Activated B cell treated with CpG ODN at 0.5 μM for 24 hours (primary cell): Measurements from ENCODE around the gene AIP. TPM values are rescaled to one million over a fixed set of nuclear protein-coding genes. Genes with fewer than 3 reads are reported as not detected.

ENCODE experiments used
- ATAC-seq: fragments of 200-7000 bp; cut with Tn5 transposase; one replicate; pipeline ENCODE4 v1.10.0; 2021; ENCODE audit warnings: low read depth, mild to moderate bottlenecking, moderate library complexity
- CTCF ChIA-PET: fragments of 350-600 bp; sonication (Branson Sonifier 250); formaldehyde crosslinking; loops from one replicate; lab custom pipeline; 2021; ENCODE audit warnings: antibody characterized with exemption; lab: Charles Lee
- POLR2A ChIA-PET: fragments of 350-600 bp; sonication (Branson Sonifier 250); formaldehyde crosslinking; loops from one replicate; lab custom pipeline; 2021; ENCODE audit warnings: antibody characterized with exemption; lab: Charles Lee
- DNase-seq: peaks from one replicate; pipeline ENCODE4 v3.0.0; 2022
- H3K27ac Mint-ChIP-seq: one replicate; pipeline ENCODE4 v1.8.0; 2020; ENCODE audit warnings: mixed read lengths
- H3K27me3 Mint-ChIP-seq: one replicate; pipeline ENCODE4 v1.8.0; 2021; ENCODE audit warnings: mixed read lengths
- H3K36me3 Mint-ChIP-seq: one replicate; pipeline ENCODE4 v1.8.0; 2021; ENCODE audit warnings: low read depth, mixed read lengths
- H3K4me1 Mint-ChIP-seq: one replicate; pipeline ENCODE4 v1.8.0; 2021; ENCODE audit warnings: mixed read lengths
- H3K4me3 Mint-ChIP-seq: one replicate; pipeline ENCODE4 v1.8.0; 2020; ENCODE audit warnings: mild to moderate bottlenecking, mixed read lengths
- H3K9me3 Mint-ChIP-seq: one replicate; pipeline ENCODE4 v1.8.0; 2020; ENCODE audit warnings: mixed read lengths
- intact Hi-C: fragments of 100-400 bp; cut with micrococcal nuclease; formaldehyde crosslinking; loops from one replicate; pipeline ENCODE4 v1.15.1; 2024
- total RNA-seq: library from RNA; stranded (reverse); gene quantifications from 2 replicates; pipeline ENCODE4 v1.2.3, GENCODE V29; 2022
- TF ChIP-seq, protein P1 (sequence below): fragments of 200-600 bp; IDR thresholded peaks from one replicate; pipeline ENCODE4 v1.8.0; 2022; ENCODE audit warnings: antibody characterized with exemption, mild to moderate bottlenecking

Gene AIP
- total RNA-seq, 1 donor from 2014 or later = 108 TPM

GRCh38 chr11:67449116-67449844 lies 33.5 kb upstream of the AIP start:
- H3K9me3 Mint-ChIP-seq = no peaks in the 10 kb centered on the region
- ChIA-PET POLR2A (interaction anchor here (0.6 to 33.4 kb wide), 7 partner anchors 10 to 56 kb away, joined by 3 to 1417 read pairs (median 4); partner anchors contain the start of genes CABP4, CORO1B, GPR152 and PTPRCAP), CTCF (interaction anchor here (1.4 kb wide), 1 partner anchor 47 kb away, joined by 6 read pairs; the partner anchor contains the start of gene PPP1CA)
- no peaks in the 10 kb centered on the region for H3K27me3 Mint-ChIP-seq
- peak overlapping the region; percentile 42 for H3K27ac Mint-ChIP-seq
- intact Hi-C loops = no loop called here
- H3K4me1 Mint-ChIP-seq = peaks cover 71% of the 10 kb centered on the region
- H3K36me3 Mint-ChIP-seq = no peaks in the 10 kb centered on the region
- H3K4me3 Mint-ChIP-seq = no peak overlapping the region
- no peak for DNase-seq
- no peak for ATAC-seq
- TF ChIP-seq, protein P1, sequence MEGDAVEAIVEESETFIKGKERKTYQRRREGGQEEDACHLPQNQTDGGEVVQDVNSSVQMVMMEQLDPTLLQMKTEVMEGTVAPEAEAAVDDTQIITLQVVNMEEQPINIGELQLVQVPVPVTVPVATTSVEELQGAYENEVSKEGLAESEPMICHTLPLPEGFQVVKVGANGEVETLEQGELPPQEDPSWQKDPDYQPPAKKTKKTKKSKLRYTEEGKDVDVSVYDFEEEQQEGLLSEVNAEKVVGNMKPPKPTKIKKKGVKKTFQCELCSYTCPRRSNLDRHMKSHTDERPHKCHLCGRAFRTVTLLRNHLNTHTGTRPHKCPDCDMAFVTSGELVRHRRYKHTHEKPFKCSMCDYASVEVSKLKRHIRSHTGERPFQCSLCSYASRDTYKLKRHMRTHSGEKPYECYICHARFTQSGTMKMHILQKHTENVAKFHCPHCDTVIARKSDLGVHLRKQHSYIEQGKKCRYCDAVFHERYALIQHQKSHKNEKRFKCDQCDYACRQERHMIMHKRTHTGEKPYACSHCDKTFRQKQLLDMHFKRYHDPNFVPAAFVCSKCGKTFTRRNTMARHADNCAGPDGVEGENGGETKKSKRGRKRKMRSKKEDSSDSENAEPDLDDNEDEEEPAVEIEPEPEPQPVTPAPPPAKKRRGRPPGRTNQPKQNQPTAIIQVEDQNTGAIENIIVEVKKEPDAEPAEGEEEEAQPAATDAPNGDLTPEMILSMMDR = no peak

- no peak for DNase-seq
- POLR2A ChIA-PET = interaction anchor here (0.5 to 33.4 kb wide), 6 partner anchors 8 to 1363 kb away, joined by 3 to 1417 read pairs (median 8); partner anchors contain the start of genes CABP4, CORO1B, GPR152 and PTPRCAP
- no peaks in the 10 kb centered on the region for H3K27me3 Mint-ChIP-seq
- no peak for ATAC-seq
- H3K36me3 Mint-ChIP-seq = no peaks in the 10 kb centered on the region
- H3K27ac Mint-ChIP-seq = peak overlapping the region; percentile 18
- no peaks in the 10 kb centered on the region for H3K9me3 Mint-ChIP-seq
- peaks cover 57% of the 10 kb centered on the region for H3K4me1 Mint-ChIP-seq
- H3K4me3 Mint-ChIP-seq = no peak overlapping the region
- intact Hi-C loops = no loop called here
- CTCF ChIA-PET = no interaction called here
- TF ChIP-seq, protein P1 = no peak
Measured at GRCh38 chr11:67450796-67451657, 31.8 kb upstream of the AIP start.

DNA sequence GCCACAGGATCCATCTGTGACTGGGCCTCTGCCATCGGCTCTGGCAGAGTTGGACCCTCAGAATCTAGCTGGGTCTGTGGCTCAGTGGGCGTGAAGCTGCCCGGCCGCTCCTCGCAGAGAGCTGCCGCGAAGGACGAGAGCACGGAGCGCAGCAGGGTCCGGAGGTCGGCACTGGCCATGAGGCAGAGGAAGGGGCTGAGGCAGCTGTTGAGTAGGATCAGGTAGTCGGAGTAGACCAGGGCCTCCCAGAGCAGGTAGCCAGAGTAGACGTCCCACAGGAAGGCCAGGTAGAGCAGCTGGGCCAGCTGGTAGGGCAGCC lies 31.2 kb upstream of the AIP start:
- DNase-seq (no peak), ATAC-seq (no peak)
- intact Hi-C loops = no loop called here
- Mint-ChIP-seq H3K4me3 (no peak overlapping the region), H3K9me3 (no peaks in the 10 kb centered on the region), H3K36me3 (no peaks in the 10 kb centered on the region), H3K27me3 (no peaks in the 10 kb centered on the region), H3K4me1 (peaks cover 51% of the 10 kb centered on the region), H3K27ac (peak overlapping the region; percentile 18)
- POLR2A ChIA-PET = interaction anchor here (1.1 to 33.4 kb wide), 3 partner anchors 8 to 69 kb away, joined by 7 to 1417 read pairs (median 1417); partner anchors contain the start of genes CABP4, CORO1B, GPR152 and PTPRCAP
- CTCF ChIA-PET = no interaction called here
- TF ChIP-seq, protein P1 = no peak

DNA sequence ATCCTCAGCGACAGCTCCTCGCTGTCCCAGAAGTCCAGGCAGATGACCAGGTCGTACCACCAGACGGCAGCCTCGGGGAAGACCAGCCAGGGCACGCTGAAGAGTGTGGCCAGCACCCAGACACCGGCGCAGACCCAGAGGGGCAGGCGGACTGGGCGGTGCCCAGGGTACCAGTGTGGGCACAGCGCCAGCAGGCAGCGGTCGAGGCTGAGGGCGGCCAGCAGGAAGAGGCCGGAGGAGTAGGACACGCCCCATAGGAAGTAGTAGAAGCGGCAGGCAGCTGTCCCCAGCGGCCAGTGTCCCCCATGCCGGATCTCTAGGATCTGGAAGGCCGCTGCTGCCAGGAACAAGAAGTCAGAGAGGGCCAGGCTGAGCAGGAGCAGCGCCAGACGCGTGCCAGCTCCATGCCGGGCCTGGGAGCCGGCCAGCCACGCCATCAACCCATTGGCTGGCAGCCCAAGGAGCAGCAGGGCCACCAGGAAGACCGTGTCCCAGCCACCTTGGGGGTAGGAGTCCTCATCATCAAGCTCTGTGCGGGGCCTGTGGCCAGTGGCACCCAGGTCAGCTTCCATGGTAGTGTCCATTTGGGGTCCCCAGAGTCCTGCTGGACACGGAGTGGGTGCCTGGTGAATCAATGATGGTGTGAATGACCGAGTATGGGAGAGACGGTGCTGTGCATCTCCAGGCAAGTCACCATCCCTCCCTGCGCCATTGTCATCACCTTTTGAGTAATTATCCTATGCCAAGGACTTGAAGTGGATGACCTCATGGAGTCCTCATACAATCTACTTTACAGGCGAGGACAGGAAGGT lies 30.5 kb upstream of the AIP start, which contains the start of gene GPR152:
Gene GPR152 (minus strand): TSS at position 589 of the 812 bp plus-strand sequence. CDS start 5 bp downstream, at position 584.
- CTCF ChIA-PET = no interaction called here
- intact Hi-C loops = no loop called here
- no peaks in the 10 kb centered on the region for H3K36me3 Mint-ChIP-seq
- no peaks in the 10 kb centered on the region for H3K27me3 Mint-ChIP-seq
- TF ChIP-seq, protein P1 = no peak
- DNase-seq (no peak), ATAC-seq (no peak)
- H3K9me3 Mint-ChIP-seq = no peaks in the 10 kb centered on the region
- H3K4me1 Mint-ChIP-seq = peaks cover 48% of the 10 kb centered on the region
- no peak within 1 kb of the TSS for H3K4me3 Mint-ChIP-seq
- H3K27ac Mint-ChIP-seq = peak within 1 kb of the TSS; percentile 18
- POLR2A ChIA-PET = interaction anchor here (1.1 to 33.4 kb wide), 4 partner anchors 7 to 70 kb away, joined by 3 to 1417 read pairs (median 712); partner anchors contain the start of genes CABP4, CORO1B, GPR152 and PTPRCAP
